IPS DF 6.9 (cell line): ENCODE measurements around the gene BRPF1.

Source experiments
- DNase-seq: peaks from one replicate; pipeline ENCODE4 v3.0.0-alpha.2; 2013; ENCODE audit warnings: low read depth, low spot score
- H3K27ac ChIP-seq: one replicate; pipeline ENCODE4 v1.5.1; 2013; ENCODE audit warnings: low read length, control low read depth
- H3K27me3 ChIP-seq: 2 replicates; pipeline ENCODE4 v1.6.1; 2013; ENCODE audit warnings: mild to moderate bottlenecking, low read length; ENCODE audit not compliant: control insufficient read depth, insufficient read depth
- H3K36me3 ChIP-seq: 2 replicates; pipeline ENCODE4 v1.6.1; 2013; ENCODE audit warnings: low read length; ENCODE audit not compliant: control insufficient read depth, insufficient read depth
- H3K4me1 ChIP-seq: 2 replicates; pipeline ENCODE4 v1.6.1; 2013; ENCODE audit warnings: low read length; ENCODE audit not compliant: control insufficient read depth, insufficient read depth
- H3K4me3 ChIP-seq: 2 replicates; pipeline ENCODE4 v1.5.1; 2013; ENCODE audit warnings: mild to moderate bottlenecking, low read length
- H3K9me3 ChIP-seq: 2 replicates; pipeline ENCODE4 v1.6.1; 2013; ENCODE audit warnings: low read length, inconsistent platforms; ENCODE audit not compliant: control insufficient read depth, insufficient read depth
- WGBS: extraction: QIAGEN DNeasy Blood & Tissue Kit; methylation state at CpG from one replicate; pipeline ENCODE4 v1.1.7; 2013; ENCODE audit warnings: mixed read lengths, missing lambda C conversion rate; ENCODE audit not compliant: insufficient read length, insufficient coverage; 5-methylcytosine and 5-hydroxymethylcytosine counted together

The BRPF1 gene

GRCh38 chr3:9797196-9797945, 65.8 kb downstream of the BRPF1 start:
- Histone ChIP-seq H3K4me1 (no peaks in the 10 kb centered on the region), H3K4me3 (no peak overlapping the region), H3K9me3 (no peaks in the 10 kb centered on the region), H3K27ac (no peak overlapping the region), H3K36me3 (peaks cover 20% of the 10 kb centered on the region; the same call in 1 of the 2 replicates), H3K27me3 (no peaks in the 10 kb centered on the region)
- DNase-seq = no peak
- no CpG with 5 or more reads among the region's 12 CpGs for WGBS
